GM10266 (cell line): ENCODE results near the gene RAPGEF5.

Experiments used
- DNase-seq: peaks from one replicate; pipeline ENCODE4 v3.0.0; 2012; ENCODE audit errors: extremely low spot score
- CTCF ChIP-seq: IDR thresholded peaks from 2 replicates; pipeline ENCODE4 v1.5.1; 2012; ENCODE audit warnings: mild to moderate bottlenecking, low read depth; ENCODE audit not compliant: control insufficient read depth, insufficient read depth; ENCODE audit errors: missing control alignments

RAPGEF5 gene

GRCh38 chr7:22137466-22137865 is 219.5 kb downstream of the RAPGEF5 start:
- no peak for DNase-seq
- no peak for TF ChIP-seq CTCF

DNA sequence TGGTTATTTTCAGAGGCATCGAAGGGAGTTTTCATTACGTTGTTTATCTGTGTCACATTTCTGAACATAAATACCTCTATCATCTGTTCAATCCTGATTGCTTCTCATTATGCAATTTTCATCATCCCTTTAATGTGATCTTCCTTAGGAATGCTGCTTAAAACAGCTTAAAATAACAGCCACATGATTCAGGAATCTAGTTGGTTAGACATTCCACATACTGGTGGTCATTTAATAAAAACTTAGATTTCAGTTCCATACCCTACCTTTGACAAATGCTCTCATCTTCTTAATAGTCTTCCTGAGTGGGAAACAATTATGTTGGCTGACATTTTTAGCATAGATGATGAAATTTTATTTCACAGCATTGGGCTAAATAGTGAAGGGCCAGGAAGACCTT is 219.9 kb downstream of the RAPGEF5 start:
- no peak for DNase-seq
- TF ChIP-seq CTCF, result no peak

- no peak for TF ChIP-seq CTCF
- DNase-seq, result no peak
Observed at GRCh38 chr7:22129819-22130580, 227.0 kb downstream of the RAPGEF5 start.

DNA sequence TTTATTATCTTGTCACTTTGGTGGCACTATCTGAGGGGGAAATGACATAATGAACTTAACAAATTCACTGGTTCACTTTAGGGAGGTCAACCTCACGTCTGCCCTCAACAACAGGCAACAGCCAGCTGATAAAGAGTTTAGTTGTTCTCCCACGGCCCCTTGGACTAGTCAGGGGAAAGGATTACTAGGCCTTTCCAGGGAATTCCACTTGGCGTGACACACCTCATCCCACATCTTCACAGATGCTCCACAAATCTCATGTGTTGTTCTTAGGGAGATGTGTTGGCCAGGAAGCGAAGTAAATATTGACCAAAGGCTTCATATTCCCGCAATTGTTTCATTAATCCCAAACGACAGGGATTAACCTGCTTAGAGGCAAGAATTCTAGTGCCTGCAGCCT is 227.8 kb downstream of the RAPGEF5 start:
- no peak for TF ChIP-seq CTCF

GRCh38 chr7:22128528-22128920 is 228.4 kb downstream of the RAPGEF5 start:
- no peak for DNase-seq
- no peak for TF ChIP-seq CTCF

More for the DNA sequence above, 227.8 kb downstream of the RAPGEF5 start:
- DNase-seq, result no peak

- DNase-seq, result no peak
- no peak for TF ChIP-seq CTCF
Observed at GRCh38 chr7:22127835-22128527, 229.0 kb downstream of the RAPGEF5 start.

DNA sequence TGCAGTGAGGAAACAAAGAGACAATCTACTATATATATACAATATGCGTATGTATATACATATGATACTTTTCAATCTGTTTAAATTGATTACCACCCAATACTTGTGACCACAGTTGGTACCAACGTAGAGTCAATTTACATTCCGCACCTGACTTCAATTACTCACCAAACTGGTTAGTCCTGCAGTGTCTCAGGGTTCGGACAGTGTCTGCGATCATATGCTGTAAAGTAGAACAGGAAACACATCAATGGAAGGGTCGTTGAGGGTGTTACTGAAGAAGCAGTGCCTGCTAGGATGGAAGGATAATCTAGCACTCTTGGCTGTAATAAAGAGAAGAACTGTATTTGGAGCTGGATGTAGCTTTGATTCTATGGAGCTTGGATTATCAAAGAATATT is 231.5 kb downstream of the RAPGEF5 start:
- TF ChIP-seq CTCF, result no peak
- DNase-seq, result no peak
